Cardiac fibroblast (primary cell): Measurements from ENCODE around the gene NAV2.

ENCODE experiments used
- DNase-seq, 2 donors: peaks; one replicate each; pipeline versions ENCODE4 v3.0.0 to v3.0.0-alpha.2; 2010; ENCODE audit warnings: low read depth in 2 of 2
- H3K4me3 ChIP-seq, 2 donors: replicated peaks in 1 of 2; 1 replicate in 1 of 2; 2 replicates in 1 of 2; pipeline ENCODE4 v1.5.1; 2011; ENCODE audit warnings: low read depth in 2 of 2, low read length in 2 of 2, mild to moderate bottlenecking in 2 of 2, moderate library complexity in 1 of 2
- TF ChIP-seq, protein P1 (sequence below): IDR thresholded peaks from one replicate; pipeline ENCODE4 v1.5.1; 2011; ENCODE audit warnings: low read depth, mild to moderate bottlenecking, low read length, inconsistent platforms

Gene NAV2

GRCh38 chr11:20103281-20103680 lies 390.6 kb downstream of the NAV2 start:
- DNase-seq: no peak
- no peak overlapping the region for H3K4me3 ChIP-seq
- TF ChIP-seq, protein P1, sequence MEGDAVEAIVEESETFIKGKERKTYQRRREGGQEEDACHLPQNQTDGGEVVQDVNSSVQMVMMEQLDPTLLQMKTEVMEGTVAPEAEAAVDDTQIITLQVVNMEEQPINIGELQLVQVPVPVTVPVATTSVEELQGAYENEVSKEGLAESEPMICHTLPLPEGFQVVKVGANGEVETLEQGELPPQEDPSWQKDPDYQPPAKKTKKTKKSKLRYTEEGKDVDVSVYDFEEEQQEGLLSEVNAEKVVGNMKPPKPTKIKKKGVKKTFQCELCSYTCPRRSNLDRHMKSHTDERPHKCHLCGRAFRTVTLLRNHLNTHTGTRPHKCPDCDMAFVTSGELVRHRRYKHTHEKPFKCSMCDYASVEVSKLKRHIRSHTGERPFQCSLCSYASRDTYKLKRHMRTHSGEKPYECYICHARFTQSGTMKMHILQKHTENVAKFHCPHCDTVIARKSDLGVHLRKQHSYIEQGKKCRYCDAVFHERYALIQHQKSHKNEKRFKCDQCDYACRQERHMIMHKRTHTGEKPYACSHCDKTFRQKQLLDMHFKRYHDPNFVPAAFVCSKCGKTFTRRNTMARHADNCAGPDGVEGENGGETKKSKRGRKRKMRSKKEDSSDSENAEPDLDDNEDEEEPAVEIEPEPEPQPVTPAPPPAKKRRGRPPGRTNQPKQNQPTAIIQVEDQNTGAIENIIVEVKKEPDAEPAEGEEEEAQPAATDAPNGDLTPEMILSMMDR: no peak

- no peak overlapping the region for H3K4me3 ChIP-seq
- no peak for DNase-seq
- TF ChIP-seq, protein P1: no peak
Observed at GRCh38 chr11:20105427-20105826, 392.8 kb downstream of the NAV2 start.

GRCh38 chr11:20109731-20110445 lies 397.3 kb downstream of the NAV2 start:
- TF ChIP-seq, protein P1: no peak
- no peak overlapping the region for H3K4me3 ChIP-seq
- DNase-seq: peak in 1 of 2 donors; percentile 60

DNA sequence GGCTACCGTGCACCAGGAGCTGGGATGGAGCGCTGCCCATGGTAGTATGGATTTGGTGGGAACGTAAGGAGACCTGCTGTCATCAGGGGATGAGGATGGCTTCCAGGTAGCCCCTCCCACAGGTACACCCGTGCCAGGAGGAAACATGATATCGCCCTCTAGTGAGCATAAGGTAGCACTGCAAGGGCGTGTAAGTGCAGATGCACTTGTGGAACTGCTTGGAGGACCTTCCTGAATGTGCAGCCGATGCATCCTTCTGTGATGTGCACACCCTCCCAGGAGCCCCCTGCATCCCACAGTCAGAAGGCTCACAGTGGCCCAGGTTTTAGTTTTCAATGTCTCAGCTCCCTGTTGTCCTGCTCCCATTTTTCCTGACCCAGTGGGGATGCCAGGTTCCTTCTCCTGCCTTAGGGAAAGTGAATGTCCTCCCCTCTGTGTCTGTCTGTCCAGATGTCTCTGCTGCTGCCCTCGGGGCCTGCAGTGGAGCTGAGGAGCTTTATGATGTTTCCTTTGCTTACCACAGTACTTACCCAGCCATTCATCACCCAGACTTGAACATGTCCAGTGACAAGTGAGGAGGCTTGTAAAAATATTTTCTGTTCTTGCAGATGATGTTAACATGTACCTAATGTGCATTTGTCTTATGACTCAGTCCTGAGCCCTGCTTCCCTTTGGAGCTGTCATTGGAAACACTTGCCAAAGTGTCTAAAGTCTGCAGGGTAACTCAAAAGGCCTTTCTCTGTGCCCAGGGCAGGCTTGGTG lies 398.5 kb downstream of the NAV2 start:
- H3K4me3 ChIP-seq: no peak overlapping the region
- TF ChIP-seq, protein P1: peak; percentile 95
- DNase-seq: peak; percentile 61 to 88

GRCh38 chr11:20111871-20112270 lies 399.2 kb downstream of the NAV2 start:
- no peak overlapping the region for H3K4me3 ChIP-seq
- DNase-seq: no peak
- TF ChIP-seq, protein P1: no peak

GRCh38 chr11:20112291-20113148 lies 399.9 kb downstream of the NAV2 start:
- DNase-seq: peak; percentile 91 to 98
- H3K4me3 ChIP-seq: peak overlapping the region in 1 of 2 donors; percentile 22

More at GRCh38 chr11:20112291-20113148, 399.9 kb downstream of the NAV2 start:
- TF ChIP-seq, protein P1: no peak
